Activated naive CD8-positive, alpha-beta T cell treated with anti-CD3 and anti-CD28 coated beads, Interleukin-2, amount 10 ng/mL, durations not matched to agents 7 days and 5 days (primary cell): ENCODE data around the gene TUB. TPM values are rescaled to one million over a fixed set of nuclear protein-coding genes. Genes with fewer than 3 reads are reported as not detected.
A peak's percentile ranks its signal among the peaks of the same experiment; 100 is the strongest.

Experiments
- ATAC-seq: fragments of 150-1000 bp; cut with Tn5 transposase; one replicate; pipeline ENCODE4 v1.10.0; 2021; ENCODE audit warnings: low read depth, moderate library complexity
- POLR2A ChIA-PET: fragments of 350-600 bp; sonication (Branson Sonifier 250); formaldehyde crosslinking; loops from one replicate; lab custom pipeline; 2021; ENCODE audit warnings: antibody characterized with exemption; lab: Charles Lee
- DNase-seq: peaks from one replicate; pipeline ENCODE4 v3.0.0; 2021
- H3K27ac Mint-ChIP-seq: one replicate; pipeline ENCODE4 v1.8.0; 2022; ENCODE audit warnings: mild to moderate bottlenecking, mixed read lengths
- H3K27me3 Mint-ChIP-seq: one replicate; pipeline ENCODE4 v1.8.0; 2022; ENCODE audit warnings: mild to moderate bottlenecking, moderate library complexity, mixed read lengths
- H3K36me3 Mint-ChIP-seq: one replicate; pipeline ENCODE4 v1.8.0; 2021; ENCODE audit warnings: mild to moderate bottlenecking, mixed read lengths
- H3K4me1 Mint-ChIP-seq: one replicate; pipeline ENCODE4 v1.8.0; 2021; ENCODE audit warnings: mixed read lengths
- H3K4me3 Mint-ChIP-seq: one replicate; pipeline ENCODE4 v1.8.0; 2022; ENCODE audit warnings: mild to moderate bottlenecking, moderate library complexity, mixed read lengths
- H3K9me3 Mint-ChIP-seq: one replicate; pipeline ENCODE4 v1.8.0; 2021; ENCODE audit warnings: mixed read lengths
- total RNA-seq, 2 experiments: library from RNA; stranded (reverse); gene quantifications; one replicate each; pipeline ENCODE4 v1.2.3, GENCODE V29; 2021

TUB gene
- total RNA-seq, 2 experiments from 2014 or later: 0.14 TPM; not detected in 1

DNA sequence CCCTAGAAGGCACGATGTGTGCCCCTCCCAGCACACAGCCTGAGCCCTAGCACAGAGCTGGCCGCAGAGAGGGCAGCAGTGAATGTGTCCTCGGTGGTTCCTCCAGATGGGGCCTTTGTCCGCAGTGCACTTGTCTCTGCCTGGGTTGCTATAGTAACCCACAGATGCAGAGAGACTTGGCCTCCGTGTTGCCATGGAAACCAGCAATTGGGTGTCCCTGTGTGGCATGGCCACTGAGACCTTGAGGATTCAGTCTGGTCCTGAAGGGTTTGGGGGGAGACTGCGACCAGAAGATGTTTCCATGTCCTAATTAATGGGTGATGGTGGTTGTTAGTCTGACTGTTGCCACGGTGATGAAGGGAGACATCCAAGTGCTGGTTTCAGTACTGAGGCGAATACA, 42.6 kb upstream of the TUB start:
- POLR2A ChIA-PET: no interaction called here
- Mint-ChIP-seq H3K4me3 (no peak overlapping the region), H3K4me1 (no peaks in the 10 kb centered on the region), H3K36me3 (no peaks in the 10 kb centered on the region), H3K27me3 (peaks cover 10% of the 10 kb centered on the region), H3K9me3 (no peaks in the 10 kb centered on the region), H3K27ac (no peak overlapping the region)
- DNase-seq (no peak), ATAC-seq (no peak)

DNA sequence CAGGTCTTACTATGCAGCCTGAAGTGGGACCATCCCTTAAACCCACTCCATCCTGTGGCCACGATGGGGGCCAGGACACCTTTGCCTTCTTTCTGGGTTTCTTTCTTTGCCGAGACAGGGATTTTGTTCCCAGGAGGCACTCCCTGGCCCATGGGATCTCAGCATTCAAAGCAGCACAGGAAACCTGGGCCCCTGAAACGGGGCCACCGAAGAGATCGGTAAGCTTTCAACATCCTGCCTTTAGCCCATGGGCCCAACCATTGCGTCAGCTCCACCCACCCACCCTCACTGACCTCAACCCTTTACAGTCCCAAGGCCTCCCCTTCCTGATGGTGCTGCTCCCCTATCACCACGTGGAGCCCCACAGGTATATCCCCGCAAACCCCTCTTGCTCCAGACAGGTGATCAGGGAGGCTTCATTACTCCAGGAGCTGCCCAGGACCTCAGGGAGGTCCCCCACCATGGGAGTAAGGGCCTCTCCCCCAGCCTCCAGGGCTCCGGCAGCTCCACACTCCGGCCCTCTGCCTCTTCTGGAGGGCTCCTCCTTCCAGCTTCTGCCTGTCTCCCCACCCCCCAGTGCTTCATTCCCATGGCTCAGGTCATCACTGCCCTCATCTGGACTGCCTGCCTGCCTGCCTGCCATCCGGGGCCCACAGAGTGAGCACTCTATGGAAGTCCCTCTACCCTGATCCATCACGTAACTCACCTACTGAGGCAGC, 42.0 kb upstream of the TUB start:
- Mint-ChIP-seq H3K4me1 (no peaks in the 10 kb centered on the region), H3K4me3 (no peak overlapping the region), H3K36me3 (no peaks in the 10 kb centered on the region), H3K9me3 (no peaks in the 10 kb centered on the region), H3K27me3 (peaks cover 16% of the 10 kb centered on the region), H3K27ac (no peak overlapping the region)
- DNase-seq: no peak
- ATAC-seq: no peak
- POLR2A ChIA-PET: no interaction called here

DNA sequence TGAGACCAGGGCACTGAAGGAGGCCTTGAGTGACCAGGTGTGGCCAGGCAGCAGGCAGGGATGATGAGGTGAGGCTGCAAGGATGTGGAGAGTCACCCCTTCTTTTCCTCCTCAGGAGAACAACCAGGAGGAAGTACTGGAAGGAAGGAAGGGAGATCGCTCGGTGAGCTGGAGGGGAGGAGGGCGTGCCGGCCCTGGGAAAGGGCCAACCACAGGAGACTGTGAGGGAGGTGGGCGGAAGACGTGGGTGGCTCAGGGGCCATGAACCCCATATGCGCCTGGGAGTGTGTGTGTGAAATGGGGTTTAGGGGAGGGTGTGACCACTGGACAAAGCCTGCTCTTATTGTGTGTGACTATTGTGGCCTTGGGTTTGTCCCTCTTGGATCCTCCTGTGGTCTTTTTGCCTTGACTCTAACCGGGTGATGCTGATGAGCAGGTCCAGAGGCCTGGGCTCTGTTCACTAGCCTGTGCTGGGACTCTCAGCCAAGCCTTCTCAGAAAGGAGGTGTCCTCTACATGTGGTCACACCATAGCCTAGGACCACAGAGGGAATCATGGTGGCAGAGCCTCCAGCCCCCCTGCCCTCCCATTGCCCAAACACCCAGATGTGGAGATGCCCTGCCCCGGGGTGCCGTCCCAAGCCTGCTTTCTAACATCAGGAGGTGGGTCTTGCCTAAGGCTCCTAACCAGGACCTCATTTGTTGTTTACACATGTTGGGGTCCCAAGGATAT, 41.3 kb upstream of the TUB start:
- ATAC-seq (no peak), DNase-seq (no peak)
- Mint-ChIP-seq H3K27me3 (peaks cover 21% of the 10 kb centered on the region), H3K4me1 (no peaks in the 10 kb centered on the region), H3K9me3 (no peaks in the 10 kb centered on the region), H3K4me3 (no peak overlapping the region), H3K27ac (no peak overlapping the region), H3K36me3 (no peaks in the 10 kb centered on the region)
- POLR2A ChIA-PET: no interaction called here

DNA sequence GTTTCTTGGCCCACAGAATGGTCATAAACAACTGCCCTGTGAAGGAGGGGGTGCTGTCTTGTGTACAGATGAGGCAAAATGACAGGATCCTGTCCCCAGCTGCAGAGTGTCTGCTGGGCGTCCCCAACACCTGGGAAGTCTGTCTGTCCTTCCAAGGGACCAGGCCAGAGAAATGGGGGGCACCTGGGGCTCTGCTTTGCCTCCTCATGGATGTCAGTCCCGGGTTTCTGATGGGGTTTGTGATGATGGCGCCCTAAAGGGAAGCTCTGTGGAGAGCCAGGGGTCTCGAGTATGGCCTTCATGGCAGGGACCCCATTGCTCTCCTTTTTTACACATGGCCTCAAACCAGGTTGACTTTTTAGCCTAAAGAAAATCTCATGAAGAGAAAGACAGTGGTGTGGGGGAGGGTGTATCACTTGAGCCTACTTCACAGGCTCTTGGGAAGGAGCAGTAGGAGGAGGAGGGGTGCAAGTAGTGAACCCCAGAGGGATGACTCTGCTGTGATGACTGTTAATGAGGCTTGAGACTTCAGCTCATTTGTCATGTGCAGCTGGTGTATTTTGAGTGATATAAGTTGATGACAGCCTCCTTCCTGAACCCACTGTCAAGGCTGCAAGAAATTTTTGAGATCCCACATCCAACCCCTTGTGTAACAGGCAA, 40.6 kb upstream of the TUB start:
- POLR2A ChIA-PET: no interaction called here
- Mint-ChIP-seq H3K36me3 (no peaks in the 10 kb centered on the region), H3K27me3 (peaks cover 28% of the 10 kb centered on the region), H3K4me3 (no peak overlapping the region), H3K27ac (no peak overlapping the region), H3K9me3 (no peaks in the 10 kb centered on the region), H3K4me1 (no peaks in the 10 kb centered on the region)
- ATAC-seq: no peak
- no peak for DNase-seq

DNA sequence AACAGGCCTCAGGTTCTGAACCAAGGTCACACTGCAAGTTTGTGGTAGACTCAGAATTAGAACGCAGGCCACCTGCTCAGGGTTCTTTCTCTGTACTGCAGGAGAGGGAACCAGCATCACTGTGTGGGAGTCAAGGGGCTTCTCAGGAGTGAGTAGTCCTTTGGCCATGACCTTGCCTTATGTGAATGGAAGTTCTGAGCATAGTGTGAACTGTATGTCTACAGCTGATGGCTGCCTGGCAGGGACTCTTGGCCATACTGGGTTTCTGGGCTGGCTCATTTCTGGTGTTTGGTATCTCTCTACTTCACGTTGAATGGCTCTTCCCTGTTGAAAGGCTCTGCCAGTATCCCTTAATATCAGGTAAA, 40.1 kb upstream of the TUB start:
- H3K27me3 Mint-ChIP-seq: peaks cover 29% of the 10 kb centered on the region
- H3K36me3 Mint-ChIP-seq: no peaks in the 10 kb centered on the region
- POLR2A ChIA-PET: no interaction called here
- H3K4me3 Mint-ChIP-seq: no peak overlapping the region
- no peak for DNase-seq
- no peak overlapping the region for H3K27ac Mint-ChIP-seq
- no peaks in the 10 kb centered on the region for H3K9me3 Mint-ChIP-seq
- no peaks in the 10 kb centered on the region for H3K4me1 Mint-ChIP-seq
- no peak for ATAC-seq

DNA sequence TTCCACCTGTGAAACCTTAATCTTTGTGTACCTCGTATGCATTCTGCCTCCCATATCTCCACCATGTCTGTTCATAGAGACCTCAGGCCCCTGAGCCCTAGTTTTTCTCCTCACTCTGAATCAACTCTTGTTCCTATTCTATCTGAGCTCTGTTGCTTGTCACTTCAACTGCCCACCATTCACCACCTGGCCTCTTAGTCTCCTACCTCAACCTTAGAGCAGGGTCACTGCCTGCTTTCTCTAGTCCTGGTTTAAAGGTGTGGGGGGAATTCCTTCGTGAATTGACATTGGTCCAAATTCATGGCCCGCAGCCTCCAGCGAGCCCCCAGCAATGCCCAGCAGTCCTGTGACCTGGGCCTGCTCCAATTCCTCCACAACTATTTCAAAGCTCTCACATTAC, 39.4 kb upstream of the TUB start:
- H3K4me3 Mint-ChIP-seq: no peak overlapping the region
- H3K27ac Mint-ChIP-seq: no peak overlapping the region
- DNase-seq: no peak
- POLR2A ChIA-PET: no interaction called here
- no peaks in the 10 kb centered on the region for H3K36me3 Mint-ChIP-seq
- H3K4me1 Mint-ChIP-seq: no peaks in the 10 kb centered on the region
- ATAC-seq: no peak
- no peaks in the 10 kb centered on the region for H3K9me3 Mint-ChIP-seq
- H3K27me3 Mint-ChIP-seq: peaks cover 29% of the 10 kb centered on the region

DNA sequence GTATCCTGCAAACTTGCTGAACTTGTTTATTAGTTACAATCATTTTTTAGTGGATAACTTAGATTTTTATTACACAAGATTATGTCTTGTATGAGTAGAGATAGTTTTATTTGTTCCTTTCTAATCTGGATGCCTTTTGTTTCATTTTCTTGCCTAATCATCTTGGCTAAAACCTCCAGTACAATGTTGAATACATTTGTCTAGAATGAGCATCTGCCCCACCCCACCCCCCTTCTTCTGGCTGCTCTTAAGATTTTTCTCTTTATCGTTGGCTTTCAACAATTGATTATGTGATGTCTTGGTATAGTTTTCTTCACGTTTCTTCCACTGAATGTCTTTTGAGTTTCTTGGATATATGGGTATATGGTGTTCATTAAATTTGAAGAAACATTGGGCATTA, 37.3 kb upstream of the TUB start:
- no peak for DNase-seq
- Mint-ChIP-seq H3K27me3 (peaks cover 32% of the 10 kb centered on the region), H3K4me1 (no peaks in the 10 kb centered on the region), H3K27ac (no peak overlapping the region), H3K9me3 (no peaks in the 10 kb centered on the region), H3K36me3 (no peaks in the 10 kb centered on the region), H3K4me3 (no peak overlapping the region)
- ATAC-seq: no peak
- POLR2A ChIA-PET: interaction anchor here (0.6 kb wide), 1 partner anchor 68 kb away, joined by 5 read pairs; no protein-coding TSS in a partner anchor

DNA sequence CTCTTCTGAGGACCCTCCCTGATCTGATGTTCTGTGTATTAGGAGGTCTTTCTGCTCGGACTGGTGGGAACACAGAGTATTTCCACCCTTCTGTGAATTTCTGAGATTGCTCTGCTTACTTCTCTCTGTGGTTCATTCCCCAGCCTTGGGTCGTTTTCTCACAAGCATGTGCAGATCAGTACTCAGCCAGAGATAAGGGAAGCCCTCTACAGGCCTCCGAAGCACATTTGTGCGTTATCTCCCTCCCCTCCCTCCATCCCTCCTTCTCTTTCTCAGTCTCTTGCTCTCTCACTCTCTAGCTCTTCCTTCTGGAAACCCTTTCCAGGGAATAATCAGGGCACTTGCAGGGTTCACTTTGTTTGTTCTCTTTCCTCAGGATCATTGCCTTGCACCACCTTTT, 35.2 kb upstream of the TUB start:
- ATAC-seq (no peak), DNase-seq (no peak)
- no peaks in the 10 kb centered on the region for H3K4me1 Mint-ChIP-seq
- no peak overlapping the region for H3K4me3 Mint-ChIP-seq
- H3K9me3 Mint-ChIP-seq: no peaks in the 10 kb centered on the region
- peaks cover 32% of the 10 kb centered on the region for H3K27me3 Mint-ChIP-seq
- H3K27ac Mint-ChIP-seq: no peak overlapping the region
- no peaks in the 10 kb centered on the region for H3K36me3 Mint-ChIP-seq
- POLR2A ChIA-PET: no interaction called here

DNA sequence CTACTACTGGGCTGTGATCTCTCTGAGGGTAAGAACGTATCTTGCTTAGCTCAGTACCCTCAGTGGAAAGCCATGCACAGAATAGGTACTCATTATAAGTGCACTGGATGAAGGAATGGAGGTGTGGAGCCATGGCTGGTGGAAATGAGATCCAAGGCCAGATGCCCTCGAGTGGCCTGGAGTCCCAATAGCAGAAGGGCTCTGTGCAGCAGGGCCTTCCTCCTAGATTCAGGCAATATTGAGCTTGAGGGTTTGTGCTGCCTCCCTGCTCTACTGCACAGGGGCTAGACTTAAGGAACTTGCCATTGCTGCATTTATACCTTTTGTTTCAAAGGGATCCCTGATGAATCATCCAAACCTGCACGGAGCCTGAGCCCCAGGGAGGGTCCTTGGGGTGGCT, 33.6 kb upstream of the TUB start:
- ATAC-seq: no peak
- POLR2A ChIA-PET: no interaction called here
- Mint-ChIP-seq H3K9me3 (no peaks in the 10 kb centered on the region), H3K4me1 (no peaks in the 10 kb centered on the region), H3K27me3 (peaks cover 36% of the 10 kb centered on the region), H3K27ac (no peak overlapping the region), H3K36me3 (no peaks in the 10 kb centered on the region), H3K4me3 (no peak overlapping the region)
- DNase-seq: no peak

DNA sequence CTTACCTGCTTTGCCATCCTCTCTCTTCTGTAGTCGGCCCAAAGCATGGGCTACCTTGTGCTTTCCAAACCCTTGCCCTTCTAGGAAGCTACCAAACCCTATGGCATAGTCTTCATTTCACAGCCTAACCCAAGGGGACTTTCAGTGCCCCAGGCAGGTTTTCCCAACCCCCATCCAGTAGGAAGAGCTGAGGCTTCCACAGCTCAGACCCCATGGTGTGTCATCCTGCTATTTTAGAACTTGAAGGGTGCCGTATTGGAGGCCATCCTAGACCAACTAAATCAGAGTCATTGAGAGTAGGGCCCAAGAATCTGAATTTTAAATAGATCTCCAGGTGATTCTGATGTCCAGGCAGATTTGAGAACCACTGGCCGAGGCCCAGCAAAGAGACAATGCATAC, 31.9 kb upstream of the TUB start:
- Mint-ChIP-seq H3K4me3 (no peak overlapping the region), H3K9me3 (no peaks in the 10 kb centered on the region), H3K4me1 (no peaks in the 10 kb centered on the region), H3K27me3 (peaks cover 22% of the 10 kb centered on the region), H3K27ac (no peak overlapping the region), H3K36me3 (no peaks in the 10 kb centered on the region)
- DNase-seq (no peak), ATAC-seq (no peak)
- POLR2A ChIA-PET: no interaction called here

DNA sequence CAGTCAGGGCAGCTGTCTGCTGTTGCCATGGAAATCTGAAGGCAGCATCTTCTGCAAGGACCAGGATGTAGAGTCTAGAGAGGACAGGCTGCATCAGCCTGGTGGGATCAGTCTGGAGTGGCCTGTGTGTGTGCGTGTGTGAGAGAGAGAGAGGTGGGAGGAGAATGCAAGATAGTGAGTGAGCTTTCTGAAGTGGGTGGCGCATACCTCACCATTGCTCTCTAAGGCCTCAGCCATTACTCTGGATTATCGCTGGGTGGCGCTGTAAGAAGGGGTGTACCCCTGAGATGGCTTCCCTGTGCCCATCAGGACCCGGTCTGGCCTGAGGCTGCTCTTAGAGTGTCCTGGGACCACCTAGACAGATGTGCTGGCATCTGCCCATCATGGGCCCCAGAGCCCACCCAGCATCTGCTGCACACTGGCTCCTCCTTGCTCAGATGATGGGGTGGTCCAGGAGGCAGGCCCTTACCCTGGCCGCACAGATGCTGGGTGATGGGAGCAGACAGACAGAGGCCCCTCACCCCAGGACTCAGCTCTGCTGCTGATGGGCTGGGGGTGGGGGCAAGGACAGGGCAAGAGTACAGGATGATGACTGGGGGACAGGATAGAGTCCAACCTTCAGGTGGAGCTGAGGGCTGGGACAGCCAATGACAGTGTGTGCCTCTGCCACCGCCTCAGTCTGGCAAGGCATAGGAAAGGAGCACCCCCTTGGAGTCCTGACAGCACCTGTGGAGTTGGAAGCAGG, 25.7 kb upstream of the TUB start:
- no peak overlapping the region for H3K4me3 Mint-ChIP-seq
- no peaks in the 10 kb centered on the region for H3K36me3 Mint-ChIP-seq
- H3K9me3 Mint-ChIP-seq: no peaks in the 10 kb centered on the region
- H3K4me1 Mint-ChIP-seq: peaks cover 5% of the 10 kb centered on the region
- H3K27me3 Mint-ChIP-seq: peaks cover 5% of the 10 kb centered on the region
- no peak overlapping the region for H3K27ac Mint-ChIP-seq
- POLR2A ChIA-PET: no interaction called here
- ATAC-seq (peak; percentile 10), DNase-seq (no peak)

DNA sequence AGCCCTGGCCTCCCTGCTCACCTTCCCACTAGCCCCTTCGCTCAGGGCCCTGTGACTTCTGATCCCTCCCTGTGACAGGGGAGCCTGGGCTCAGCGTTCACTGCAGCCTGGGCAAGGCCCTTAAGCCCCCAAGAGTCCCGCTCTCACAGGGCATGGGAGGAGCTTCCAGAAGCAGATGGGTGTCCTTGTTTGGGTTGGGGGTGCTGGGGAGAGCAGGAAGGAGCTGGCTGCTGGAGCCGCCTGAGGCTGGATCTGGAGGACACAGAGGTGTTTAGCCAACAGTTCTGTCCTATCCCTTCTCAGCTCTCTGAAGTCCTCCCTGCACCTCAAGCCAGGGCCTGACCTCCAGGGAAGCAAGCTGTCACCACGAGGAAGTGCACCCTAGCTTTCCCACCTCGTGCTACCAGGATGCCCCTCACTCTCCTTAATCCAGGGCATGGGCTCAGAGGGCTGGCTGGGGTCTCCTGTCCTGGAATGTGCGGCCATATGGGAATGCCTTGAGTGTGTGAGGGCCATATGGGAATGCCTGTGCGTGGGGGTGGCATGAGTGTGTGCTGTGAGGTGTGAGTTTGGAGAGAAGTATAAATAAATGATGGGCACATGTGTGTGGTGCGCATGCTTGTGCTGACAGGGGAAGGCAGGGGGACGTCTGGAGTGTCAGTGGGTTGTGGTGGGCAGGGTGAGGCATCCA, 25.0 kb upstream of the TUB start:
- Mint-ChIP-seq H3K4me3 (no peak overlapping the region), H3K36me3 (no peaks in the 10 kb centered on the region), H3K27ac (no peak overlapping the region), H3K27me3 (peaks cover 5% of the 10 kb centered on the region), H3K9me3 (no peaks in the 10 kb centered on the region), H3K4me1 (peaks cover 5% of the 10 kb centered on the region)
- POLR2A ChIA-PET: no interaction called here
- ATAC-seq: no peak
- DNase-seq: no peak
